ENCODE measurements around the gene TCP11L1.

TCP11L1 gene

DNA sequence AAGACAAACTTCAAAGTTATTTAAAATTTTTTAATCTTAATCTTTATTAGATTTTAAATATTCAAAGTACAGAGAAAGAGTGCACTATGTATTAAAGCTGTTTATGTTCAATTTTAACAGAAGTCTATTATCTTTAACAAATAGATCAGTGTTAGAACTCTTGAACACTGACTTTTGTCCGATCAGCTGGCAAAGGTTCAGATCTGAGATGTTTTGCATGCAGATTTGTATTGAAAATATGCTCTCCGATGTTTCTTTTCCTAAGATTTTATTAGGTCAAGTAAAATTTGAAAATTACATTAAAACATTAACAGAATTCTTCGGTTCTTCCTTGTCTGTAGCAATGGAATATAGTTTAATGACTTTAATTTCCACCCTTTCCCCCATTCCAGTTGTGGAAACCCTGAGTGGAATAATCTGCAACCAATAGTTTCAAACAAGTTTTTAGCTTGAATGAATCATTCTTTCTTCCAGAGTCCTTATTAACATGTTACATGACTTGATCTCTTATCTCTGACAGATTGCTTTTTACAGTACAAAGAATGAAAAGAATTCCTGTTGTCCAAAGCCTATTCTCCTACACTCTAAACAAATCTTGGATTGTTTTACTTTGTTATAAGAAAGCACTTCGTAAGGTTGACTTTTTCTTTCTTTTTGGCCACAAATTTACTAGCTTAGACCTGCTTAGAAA is 11.4 kb upstream of the TCP11L1 start:
- no peak for TF ChIP-seq ZBTB7A (IDR thresholded peaks at IDR 0.05; ENCODE audit: low read depth)

DNA sequence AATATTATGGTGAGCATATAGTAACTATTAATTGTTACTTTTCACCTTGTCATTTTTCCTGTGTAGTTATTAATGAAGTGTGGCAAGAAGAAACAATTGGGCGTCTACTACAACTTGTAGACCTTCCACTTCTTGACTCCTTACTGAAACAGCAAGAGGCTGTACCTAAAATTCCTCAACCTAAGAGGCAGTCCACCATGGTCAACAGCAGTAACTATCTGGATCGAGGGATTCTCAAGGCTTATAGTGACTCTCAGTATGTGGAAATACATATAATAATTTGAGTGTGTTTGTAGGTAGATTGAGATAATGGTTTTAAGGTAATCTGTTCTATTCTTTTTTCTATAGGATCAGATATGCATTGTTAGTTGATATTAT is 10.8 kb upstream of the TCP11L1 start:
- no peak for TF ChIP-seq CEBPB (IDR thresholded peaks at IDR 0.05)
- no peak for TF ChIP-seq EP300 (IDR thresholded peaks at IDR 0.05; ENCODE audit: borderline replicate concordance)
- no peak for TF ChIP-seq TEAD4 (IDR thresholded peaks at IDR 0.05)
- no peak for TF ChIP-seq EGR1 (IDR thresholded peaks at IDR 0.05)

DNA sequence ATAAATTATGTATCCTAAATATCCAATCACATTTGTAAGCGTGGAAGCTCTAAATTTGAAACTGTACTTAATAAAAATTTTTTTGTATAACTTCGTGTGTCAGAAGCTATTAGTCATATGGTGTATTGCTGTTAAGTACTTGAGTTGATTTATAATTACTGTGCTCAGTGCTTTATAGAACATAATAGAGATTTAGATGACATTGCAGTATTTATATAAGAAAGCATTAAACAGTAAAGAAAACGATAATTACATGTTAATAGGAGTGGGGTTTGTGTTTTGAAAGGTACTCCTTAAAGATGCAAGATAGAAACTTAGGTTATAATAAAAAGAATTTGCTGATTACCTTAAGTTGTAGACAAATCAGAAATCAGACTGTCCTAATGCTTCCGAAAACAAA is 5.9 kb upstream of the TCP11L1 start:
- TF ChIP-seq, protein P1, sequence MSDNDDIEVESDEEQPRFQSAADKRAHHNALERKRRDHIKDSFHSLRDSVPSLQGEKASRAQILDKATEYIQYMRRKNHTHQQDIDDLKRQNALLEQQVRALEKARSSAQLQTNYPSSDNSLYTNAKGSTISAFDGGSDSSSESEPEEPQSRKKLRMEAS (IDR thresholded peaks at IDR 0.05) = no peak
- TF ChIP-seq TCF12 (IDR thresholded peaks at IDR 0.05; ENCODE audit: low read depth) (no peak), EGR1 (IDR thresholded peaks at IDR 0.05) (no peak)

DNA sequence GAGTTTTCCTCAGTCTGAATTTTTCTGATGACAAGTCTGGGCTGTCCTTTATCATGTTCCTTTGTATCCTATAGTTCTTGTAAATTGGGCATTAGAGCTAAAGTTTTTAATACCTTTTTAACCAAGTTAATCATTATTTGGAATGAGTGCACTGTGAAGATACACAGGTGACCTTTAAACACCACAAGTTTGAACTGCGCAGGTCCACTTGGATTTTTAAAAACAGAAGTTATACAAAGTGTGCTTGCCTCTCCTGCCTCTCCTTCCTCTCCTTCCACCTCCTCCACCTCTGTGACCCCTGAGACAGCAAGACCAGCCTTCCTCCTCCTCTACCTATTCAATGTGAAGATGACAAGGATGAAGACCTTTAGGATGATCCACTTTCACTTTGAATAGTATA is 4.4 kb upstream of the TCP11L1 start:
- TF ChIP-seq FOXM1 (IDR thresholded peaks at IDR 0.05; ENCODE audit: borderline replicate concordance, low read depth) = no peak
- TF ChIP-seq CREB1 (IDR thresholded peaks at IDR 0.05; ENCODE audit: low read depth) = no peak
- TF ChIP-seq TEAD4 (IDR thresholded peaks at IDR 0.05) = no peak
- no peak for TF ChIP-seq TCF12 (IDR thresholded peaks at IDR 0.05; ENCODE audit: low read depth)
- no peak for TF ChIP-seq TAF1 (IDR thresholded peaks at IDR 0.05; ENCODE audit: low read depth)
- TF ChIP-seq CEBPB (IDR thresholded peaks at IDR 0.05) = no peak
- TF ChIP-seq, protein P1 (IDR thresholded peaks at IDR 0.05) = no peak
- no peak for TF ChIP-seq EP300 (IDR thresholded peaks at IDR 0.05; ENCODE audit: borderline replicate concordance)
- no peak for TF ChIP-seq ZBTB7A (IDR thresholded peaks at IDR 0.05; ENCODE audit: low read depth)
- TF ChIP-seq YY1 (IDR thresholded peaks at IDR 0.05; ENCODE audit: low read depth) = no peak

DNA sequence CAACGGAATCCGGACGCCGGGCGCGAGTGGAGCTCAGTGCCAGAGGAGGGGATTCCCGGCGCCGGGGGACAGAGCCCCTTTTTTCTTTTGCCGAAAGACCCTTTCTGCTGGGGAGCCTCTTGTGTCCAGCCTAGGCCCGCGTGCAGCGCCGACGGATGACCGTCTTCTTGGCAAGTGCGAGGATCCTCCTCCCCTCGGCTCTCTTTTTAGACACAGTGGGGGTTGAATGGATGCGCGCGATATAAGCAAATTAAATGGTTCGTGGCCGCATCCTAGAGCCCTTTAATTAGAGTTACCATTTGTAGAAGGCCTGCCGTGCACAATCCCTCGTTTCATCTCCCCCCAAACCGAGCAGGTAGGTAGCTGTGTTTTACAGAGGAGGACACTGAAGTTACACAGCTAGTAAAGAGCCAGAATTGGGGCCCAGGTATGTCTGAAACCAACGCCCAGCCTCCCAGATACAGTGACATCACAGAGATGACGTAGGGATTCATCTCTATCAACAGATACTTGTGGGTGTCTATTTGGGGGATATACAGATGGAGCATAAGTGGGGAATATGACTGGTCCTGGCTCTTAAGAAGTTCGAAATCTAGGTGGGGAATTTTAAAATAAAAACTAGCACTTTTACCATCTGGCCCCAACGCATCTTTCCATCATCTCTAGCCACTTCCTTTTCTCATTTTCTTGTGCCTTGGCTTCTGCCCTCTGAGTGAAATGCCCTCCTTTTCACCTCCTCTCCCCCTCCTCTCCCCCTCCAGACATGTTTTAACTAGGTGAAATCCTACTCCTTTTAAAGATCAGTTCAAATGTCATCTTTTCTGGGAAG is 875 bp downstream of the TCP11L1 start:
- TF ChIP-seq CREB1 (IDR thresholded peaks at IDR 0.05; ENCODE audit: low read depth) = no peak
- TF ChIP-seq CEBPB (IDR thresholded peaks at IDR 0.05) = no peak

DNA sequence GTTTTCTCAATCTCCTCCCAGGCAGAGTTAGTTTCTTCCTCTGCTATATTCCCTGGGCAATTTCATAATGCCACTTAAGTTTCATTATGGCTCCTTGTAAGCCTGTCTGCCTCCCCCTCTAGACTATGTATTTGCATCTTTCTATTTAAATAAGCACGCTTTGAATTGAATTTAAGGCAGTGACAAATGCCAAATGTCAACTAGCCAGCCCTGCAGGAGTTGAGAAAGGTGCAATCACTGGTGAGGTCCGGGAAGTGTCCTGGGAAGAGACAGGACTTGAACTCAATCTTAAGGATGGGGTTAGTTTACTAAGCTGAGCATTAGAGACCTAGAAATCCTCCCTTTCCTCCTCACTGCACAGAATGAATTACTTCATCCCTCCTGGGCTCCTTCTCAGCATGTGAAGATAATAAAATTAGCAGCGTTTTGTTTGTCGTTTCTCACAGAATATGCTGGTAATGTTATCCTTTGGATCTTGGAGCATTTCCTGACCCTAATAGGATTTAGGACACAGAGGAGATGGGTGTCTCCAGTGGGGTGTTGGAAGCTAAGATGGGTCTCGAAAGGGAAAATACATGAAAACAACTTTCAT is 1.6 kb downstream of the TCP11L1 start:
- TF ChIP-seq NFIC (IDR thresholded peaks at IDR 0.05) (no peak), CREB1 (IDR thresholded peaks at IDR 0.05; ENCODE audit: low read depth) (no peak), RAD21 (IDR thresholded peaks at IDR 0.05; ENCODE audit: low read depth) (no peak), EP300 (IDR thresholded peaks at IDR 0.05; ENCODE audit: borderline replicate concordance) (no peak)
- TF ChIP-seq, protein P2, sequence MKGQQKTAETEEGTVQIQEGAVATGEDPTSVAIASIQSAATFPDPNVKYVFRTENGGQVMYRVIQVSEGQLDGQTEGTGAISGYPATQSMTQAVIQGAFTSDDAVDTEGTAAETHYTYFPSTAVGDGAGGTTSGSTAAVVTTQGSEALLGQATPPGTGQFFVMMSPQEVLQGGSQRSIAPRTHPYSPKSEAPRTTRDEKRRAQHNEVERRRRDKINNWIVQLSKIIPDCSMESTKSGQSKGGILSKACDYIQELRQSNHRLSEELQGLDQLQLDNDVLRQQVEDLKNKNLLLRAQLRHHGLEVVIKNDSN (IDR thresholded peaks at IDR 0.05) = no peak

DNA sequence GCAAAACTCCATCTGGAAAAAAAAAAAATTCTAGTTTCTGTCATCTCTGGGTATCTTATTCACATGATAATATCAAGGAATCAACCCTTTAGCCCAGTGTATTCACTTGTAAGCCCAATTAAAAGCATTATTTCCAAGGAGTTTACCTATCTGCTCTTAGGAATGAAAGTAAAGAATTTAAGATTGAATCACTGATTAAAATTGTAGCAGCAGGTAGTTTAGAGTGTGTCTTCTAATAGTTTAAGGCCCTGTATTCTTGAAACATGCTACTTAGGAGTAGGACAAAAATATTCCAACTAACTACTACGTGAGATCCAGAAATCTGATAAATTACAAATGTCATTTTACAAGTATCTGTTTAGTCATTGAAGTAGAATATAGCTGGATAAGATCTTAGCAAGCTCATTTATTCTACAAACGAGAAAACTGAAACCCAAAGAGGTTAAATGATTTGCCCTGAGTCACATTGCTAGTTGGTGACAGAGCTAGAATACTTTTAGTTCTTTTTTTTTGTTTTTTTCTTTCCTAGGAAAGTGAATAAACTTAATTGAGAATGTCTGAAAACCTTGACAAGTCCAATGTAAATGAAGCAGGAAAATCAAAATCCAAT is 4.0 kb downstream of the TCP11L1 start:
- TF ChIP-seq ZBTB7A (IDR thresholded peaks at IDR 0.05; ENCODE audit: low read depth) = no peak
- TF ChIP-seq, protein P3, sequence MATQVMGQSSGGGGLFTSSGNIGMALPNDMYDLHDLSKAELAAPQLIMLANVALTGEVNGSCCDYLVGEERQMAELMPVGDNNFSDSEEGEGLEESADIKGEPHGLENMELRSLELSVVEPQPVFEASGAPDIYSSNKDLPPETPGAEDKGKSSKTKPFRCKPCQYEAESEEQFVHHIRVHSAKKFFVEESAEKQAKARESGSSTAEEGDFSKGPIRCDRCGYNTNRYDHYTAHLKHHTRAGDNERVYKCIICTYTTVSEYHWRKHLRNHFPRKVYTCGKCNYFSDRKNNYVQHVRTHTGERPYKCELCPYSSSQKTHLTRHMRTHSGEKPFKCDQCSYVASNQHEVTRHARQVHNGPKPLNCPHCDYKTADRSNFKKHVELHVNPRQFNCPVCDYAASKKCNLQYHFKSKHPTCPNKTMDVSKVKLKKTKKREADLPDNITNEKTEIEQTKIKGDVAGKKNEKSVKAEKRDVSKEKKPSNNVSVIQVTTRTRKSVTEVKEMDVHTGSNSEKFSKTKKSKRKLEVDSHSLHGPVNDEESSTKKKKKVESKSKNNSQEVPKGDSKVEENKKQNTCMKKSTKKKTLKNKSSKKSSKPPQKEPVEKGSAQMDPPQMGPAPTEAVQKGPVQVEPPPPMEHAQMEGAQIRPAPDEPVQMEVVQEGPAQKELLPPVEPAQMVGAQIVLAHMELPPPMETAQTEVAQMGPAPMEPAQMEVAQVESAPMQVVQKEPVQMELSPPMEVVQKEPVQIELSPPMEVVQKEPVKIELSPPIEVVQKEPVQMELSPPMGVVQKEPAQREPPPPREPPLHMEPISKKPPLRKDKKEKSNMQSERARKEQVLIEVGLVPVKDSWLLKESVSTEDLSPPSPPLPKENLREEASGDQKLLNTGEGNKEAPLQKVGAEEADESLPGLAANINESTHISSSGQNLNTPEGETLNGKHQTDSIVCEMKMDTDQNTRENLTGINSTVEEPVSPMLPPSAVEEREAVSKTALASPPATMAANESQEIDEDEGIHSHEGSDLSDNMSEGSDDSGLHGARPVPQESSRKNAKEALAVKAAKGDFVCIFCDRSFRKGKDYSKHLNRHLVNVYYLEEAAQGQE (IDR thresholded peaks at IDR 0.05; ENCODE audit: low read depth) = no peak
- no peak for TF ChIP-seq RAD21 (IDR thresholded peaks at IDR 0.05; ENCODE audit: low read depth)
- TF ChIP-seq TCF12 (IDR thresholded peaks at IDR 0.05; ENCODE audit: low read depth) = no peak
- TF ChIP-seq EP300 (IDR thresholded peaks at IDR 0.05; ENCODE audit: borderline replicate concordance) = no peak
- TF ChIP-seq CREB1 (IDR thresholded peaks at IDR 0.05; ENCODE audit: low read depth) = no peak
- no peak for TF ChIP-seq NFIC (IDR thresholded peaks at IDR 0.05)
- TF ChIP-seq EGR1 (IDR thresholded peaks at IDR 0.05) = no peak
- TF ChIP-seq, protein P2 (IDR thresholded peaks at IDR 0.05) = no peak
- TF ChIP-seq TEAD4 (IDR thresholded peaks at IDR 0.05) = no peak
- no peak for TF ChIP-seq TAF1 (IDR thresholded peaks at IDR 0.05; ENCODE audit: low read depth)
- TF ChIP-seq YY1 (IDR thresholded peaks at IDR 0.05; ENCODE audit: low read depth) = no peak

DNA sequence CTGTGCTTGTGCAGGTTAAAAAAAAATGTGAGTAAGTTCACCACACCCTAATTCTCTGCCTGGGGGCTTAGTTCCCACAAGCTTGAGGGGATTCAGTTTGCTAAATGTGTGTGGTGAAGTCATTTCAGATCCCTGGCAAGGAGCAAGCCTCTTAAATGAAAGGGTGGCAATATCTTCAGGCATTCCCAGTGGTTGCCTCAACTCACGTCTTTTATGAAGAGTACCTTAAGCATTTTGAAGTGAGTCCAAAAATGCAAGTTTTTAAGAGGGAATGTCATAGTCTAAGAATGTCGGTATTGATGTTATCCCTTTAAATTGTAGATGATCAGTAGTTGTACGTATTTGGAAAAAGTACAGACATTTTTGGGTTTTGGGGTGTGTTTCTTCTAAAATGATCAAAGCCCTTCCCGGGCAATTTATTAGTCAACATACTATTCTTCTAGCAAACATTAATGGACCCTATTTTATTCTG is 4.9 kb downstream of the TCP11L1 start:
- TF ChIP-seq, protein P2 (IDR thresholded peaks at IDR 0.05) = no peak
- TF ChIP-seq CEBPB (IDR thresholded peaks at IDR 0.05) (no peak), ZBTB7A (IDR thresholded peaks at IDR 0.05; ENCODE audit: low read depth) (no peak), TEAD4 (IDR thresholded peaks at IDR 0.05) (no peak), TAF1 (IDR thresholded peaks at IDR 0.05; ENCODE audit: low read depth) (no peak), YY1 (IDR thresholded peaks at IDR 0.05; ENCODE audit: low read depth) (no peak), EGR1 (IDR thresholded peaks at IDR 0.05) (no peak), TCF12 (IDR thresholded peaks at IDR 0.05; ENCODE audit: low read depth) (no peak)
- TF ChIP-seq, protein P1 (IDR thresholded peaks at IDR 0.05) = no peak
- TF ChIP-seq, protein P3 (IDR thresholded peaks at IDR 0.05; ENCODE audit: low read depth) = no peak
